ENCODE data around the gene PMEPA1.
A peak's percentile ranks its signal among the peaks of the same experiment; 100 is the strongest.

PMEPA1 gene

DNA sequence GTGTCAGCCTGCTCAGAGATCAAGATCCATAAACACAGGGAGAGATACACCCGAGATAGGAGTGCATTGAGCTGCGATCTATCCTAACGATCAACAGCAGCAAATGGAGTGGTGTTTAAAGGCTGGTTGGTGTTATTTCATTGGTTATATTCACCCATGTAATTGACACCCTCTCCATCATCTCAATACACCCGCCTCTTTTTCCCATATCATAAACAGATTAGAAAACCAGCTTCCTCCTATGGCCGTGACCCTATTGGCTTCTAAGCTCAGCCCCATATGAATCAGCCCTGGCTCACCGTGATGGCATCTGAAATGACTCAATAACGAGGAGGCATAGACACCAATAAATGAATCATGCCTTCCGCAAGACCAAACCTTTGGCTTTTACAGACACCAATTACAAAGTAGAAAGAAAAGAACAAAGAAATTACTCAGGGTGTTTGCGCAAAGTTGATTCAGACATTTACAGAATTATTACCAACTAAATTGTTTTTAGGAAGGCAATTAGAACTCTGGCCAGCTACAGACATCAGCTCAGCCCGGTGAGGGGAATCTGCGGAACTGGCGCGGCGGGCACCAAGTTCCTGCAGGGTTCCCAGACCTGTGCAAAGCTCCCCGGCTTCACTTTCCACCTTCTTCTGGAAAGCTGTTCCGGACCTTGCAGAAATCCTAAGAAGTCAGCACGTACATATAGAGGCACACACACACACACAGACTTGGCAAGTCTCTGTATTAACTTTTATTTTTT is 11.5 kb downstream of the PMEPA1 start:
- TF ChIP-seq FOXK2 (IDR thresholded peaks at IDR 0.05) (no peak), ELF4 (IDR thresholded peaks at IDR 0.05) (no peak)
- TF ChIP-seq, protein P1, sequence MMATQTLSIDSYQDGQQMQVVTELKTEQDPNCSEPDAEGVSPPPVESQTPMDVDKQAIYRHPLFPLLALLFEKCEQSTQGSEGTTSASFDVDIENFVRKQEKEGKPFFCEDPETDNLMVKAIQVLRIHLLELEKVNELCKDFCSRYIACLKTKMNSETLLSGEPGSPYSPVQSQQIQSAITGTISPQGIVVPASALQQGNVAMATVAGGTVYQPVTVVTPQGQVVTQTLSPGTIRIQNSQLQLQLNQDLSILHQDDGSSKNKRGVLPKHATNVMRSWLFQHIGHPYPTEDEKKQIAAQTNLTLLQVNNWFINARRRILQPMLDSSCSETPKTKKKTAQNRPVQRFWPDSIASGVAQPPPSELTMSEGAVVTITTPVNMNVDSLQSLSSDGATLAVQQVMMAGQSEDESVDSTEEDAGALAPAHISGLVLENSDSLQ (IDR thresholded peaks at IDR 0.05) = 0 out of 2 replicates have a peak, but pooled peaks have one; percentile 16
- ChIA-PET CTCF (interaction anchor here (0.7 kb wide), 1 partner anchor 9 kb away, joined by 3 read pairs; no protein-coding TSS in a partner anchor), POLR2A (interaction anchor here (2.1 to 2.4 kb wide), 2 partner anchors 10 to 12 kb away, joined by 8 to 10 read pairs; partner anchors contain the start of gene PMEPA1)
- no peak for DNase-seq (ENCODE audit: extremely low spot score)

DNA sequence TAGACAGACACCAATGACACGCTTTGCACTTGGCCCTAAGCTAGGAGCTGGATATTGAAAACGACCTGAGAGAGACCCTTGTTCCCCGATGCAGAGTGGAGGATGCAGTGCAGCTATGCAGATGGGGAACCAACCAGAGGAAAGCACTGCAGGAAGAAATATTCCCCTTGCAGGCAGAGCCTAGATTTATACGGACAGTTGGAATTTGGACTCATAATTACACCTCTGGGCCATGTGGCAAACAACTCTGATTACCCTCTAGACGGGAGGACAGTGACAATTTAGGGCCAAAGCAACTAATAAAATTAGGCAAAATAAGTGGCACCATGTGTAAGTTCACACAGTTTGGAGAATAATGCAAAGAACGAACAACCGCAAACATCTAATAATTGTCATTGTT is 12.3 kb downstream of the PMEPA1 start:
- CTCF ChIA-PET = no interaction called here
- TF ChIP-seq LEF1 (IDR thresholded peaks at IDR 0.05; ENCODE audit: borderline replicate concordance) (no peak), NFRKB (IDR thresholded peaks at IDR 0.05) (no peak), L3MBTL2 (conservative IDR thresholded peaks at IDR 0.05) (no peak), FOXA1 (IDR thresholded peaks at IDR 0.05) (no peak), FOXK2 (IDR thresholded peaks at IDR 0.05) (no peak), ARNT (IDR thresholded peaks at IDR 0.05) (no peak), SUZ12 (IDR thresholded peaks at IDR 0.05) (no peak), HDGF (IDR thresholded peaks at IDR 0.05; ENCODE audit: borderline replicate concordance) (no peak)
- POLR2A ChIA-PET = interaction anchor here (2.1 to 2.4 kb wide), 2 partner anchors 11 to 13 kb away, joined by 8 to 10 read pairs; partner anchors contain the start of gene PMEPA1
- DNase-seq (ENCODE audit: extremely low spot score) = no peak

DNA sequence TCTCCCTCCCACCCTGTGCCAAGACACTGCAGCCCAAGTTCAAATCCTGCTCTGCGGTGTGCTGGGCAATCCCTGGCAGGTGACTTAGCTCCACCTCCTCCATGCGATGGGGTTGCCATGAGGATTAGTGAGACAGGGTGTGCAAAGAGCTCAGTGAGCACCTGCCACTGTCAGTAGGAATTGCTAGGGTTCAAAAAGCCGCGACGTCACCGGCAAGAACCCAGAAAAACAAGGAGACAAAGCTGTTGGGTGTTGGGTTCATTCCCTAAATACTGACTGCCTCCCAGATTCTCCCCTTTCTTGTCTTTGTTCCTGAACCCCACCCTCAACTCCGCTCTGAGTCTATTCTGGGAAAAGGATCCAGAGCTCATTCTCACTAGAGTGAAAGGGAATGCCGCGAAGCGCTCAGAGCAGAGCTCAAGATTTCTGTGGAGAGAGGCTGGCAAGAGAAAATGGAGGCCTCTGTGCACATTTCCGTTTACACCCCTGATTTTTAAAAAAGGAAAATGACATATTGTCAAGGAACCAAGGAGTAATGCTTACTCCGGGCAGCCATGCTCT is 13.3 kb downstream of the PMEPA1 start:
- no peak for TF ChIP-seq TARDBP (IDR thresholded peaks at IDR 0.05)
- TF ChIP-seq ELF4 (IDR thresholded peaks at IDR 0.05) = no peak
- TF ChIP-seq BHLHE40 (IDR thresholded peaks at IDR 0.05; ENCODE audit: borderline replicate concordance) = no peak
- no peak for TF ChIP-seq NFRKB (IDR thresholded peaks at IDR 0.05)
- TF ChIP-seq CTBP1 (IDR thresholded peaks at IDR 0.05; ENCODE audit: borderline replicate concordance) = no peak
- no peak for TF ChIP-seq HDGF (IDR thresholded peaks at IDR 0.05; ENCODE audit: borderline replicate concordance)
- TF ChIP-seq SUZ12 (IDR thresholded peaks at IDR 0.05) = no peak
- TF ChIP-seq ZNF384 (IDR thresholded peaks at IDR 0.05) = no peak
- no peak for TF ChIP-seq FOXM1 (IDR thresholded peaks at IDR 0.05; ENCODE audit: borderline replicate concordance)
- TF ChIP-seq, protein P1 (IDR thresholded peaks at IDR 0.05) = no peak
- TF ChIP-seq FOXA1 (IDR thresholded peaks at IDR 0.05) = no peak
- no peak for TF ChIP-seq FOXK2 (IDR thresholded peaks at IDR 0.05)

DNA sequence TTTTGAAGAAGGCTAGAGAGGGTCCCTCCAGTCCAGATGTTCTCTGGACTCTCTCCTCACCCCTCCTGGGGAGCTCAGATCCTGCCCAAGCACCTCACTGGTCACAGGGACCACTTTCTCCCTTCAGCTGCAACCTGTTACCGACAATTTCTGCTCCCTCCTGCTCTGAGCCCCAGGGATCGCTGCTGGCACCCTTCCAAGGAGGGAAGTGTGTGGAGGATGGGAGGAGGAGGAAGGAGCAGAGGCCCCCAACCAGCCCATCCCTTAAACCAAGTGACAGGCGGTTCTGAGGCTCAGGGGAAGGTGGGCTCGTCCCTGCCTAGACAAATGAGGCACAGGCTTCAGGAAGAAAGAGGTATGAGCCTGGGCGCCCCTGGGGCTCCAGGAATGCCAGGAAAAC is 13.9 kb downstream of the PMEPA1 start:
- no peak for TF ChIP-seq L3MBTL2 (conservative IDR thresholded peaks at IDR 0.05)
- no peak for TF ChIP-seq ARNT (IDR thresholded peaks at IDR 0.05)
- TF ChIP-seq SP1 (IDR thresholded peaks at IDR 0.05) = no peak
- no peak for TF ChIP-seq FOXA1 (IDR thresholded peaks at IDR 0.05)
- no peak for TF ChIP-seq SUZ12 (IDR thresholded peaks at IDR 0.05)
- TF ChIP-seq FOXK2 (IDR thresholded peaks at IDR 0.05) = no peak
- POLR2A ChIA-PET = no interaction called here

More for the DNA sequence above, 13.3 kb downstream of the PMEPA1 start:
- CTCF ChIA-PET = no interaction called here
- DNase-seq (ENCODE audit: extremely low spot score) = no peak
- POLR2A ChIA-PET = no interaction called here

DNA sequence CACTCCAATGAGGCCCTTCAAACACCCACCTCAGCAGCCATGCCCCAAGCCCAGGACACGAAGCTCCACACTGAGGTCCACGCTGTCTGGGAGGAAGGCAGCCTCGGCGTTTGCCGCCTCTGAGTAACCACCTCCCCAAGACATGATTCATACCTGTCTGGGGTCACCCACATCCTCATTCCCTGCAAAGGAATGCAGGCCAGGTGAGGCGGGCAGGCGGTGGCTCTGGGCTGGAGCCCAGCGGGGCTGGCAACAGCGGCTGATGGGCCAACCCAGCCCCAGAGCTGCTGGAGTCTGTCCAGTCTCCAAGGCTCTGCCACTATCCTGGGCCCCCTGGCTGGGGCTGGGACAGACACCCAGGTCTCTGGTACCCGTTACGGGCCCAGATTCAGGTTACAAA is 14.8 kb downstream of the PMEPA1 start:
- POLR2A ChIA-PET = interaction anchor here (0.5 kb wide), 1 partner anchor 230 kb away, joined by 3 read pairs; no protein-coding TSS in a partner anchor
- CTCF ChIA-PET = no interaction called here
- TF ChIP-seq BHLHE40 (IDR thresholded peaks at IDR 0.05; ENCODE audit: borderline replicate concordance) (no peak), CTBP1 (IDR thresholded peaks at IDR 0.05; ENCODE audit: borderline replicate concordance) (no peak), ELF4 (IDR thresholded peaks at IDR 0.05) (no peak), FOXA1 (IDR thresholded peaks at IDR 0.05) (no peak), L3MBTL2 (conservative IDR thresholded peaks at IDR 0.05) (no peak), FOXM1 (IDR thresholded peaks at IDR 0.05; ENCODE audit: borderline replicate concordance) (no peak), NFRKB (IDR thresholded peaks at IDR 0.05) (no peak), SP1 (IDR thresholded peaks at IDR 0.05) (no peak), FOXK2 (IDR thresholded peaks at IDR 0.05) (no peak), LEF1 (IDR thresholded peaks at IDR 0.05; ENCODE audit: borderline replicate concordance) (no peak), TARDBP (IDR thresholded peaks at IDR 0.05) (no peak), SUZ12 (IDR thresholded peaks at IDR 0.05) (no peak)
- DNase-seq (ENCODE audit: extremely low spot score) = no peak

More for the DNA sequence above, 13.9 kb downstream of the PMEPA1 start:
- CTCF ChIA-PET = interaction anchor here (0.6 kb wide), 1 partner anchor 294 kb away, joined by 3 read pairs; no protein-coding TSS in a partner anchor
- DNase-seq (ENCODE audit: extremely low spot score) = no peak

DNA sequence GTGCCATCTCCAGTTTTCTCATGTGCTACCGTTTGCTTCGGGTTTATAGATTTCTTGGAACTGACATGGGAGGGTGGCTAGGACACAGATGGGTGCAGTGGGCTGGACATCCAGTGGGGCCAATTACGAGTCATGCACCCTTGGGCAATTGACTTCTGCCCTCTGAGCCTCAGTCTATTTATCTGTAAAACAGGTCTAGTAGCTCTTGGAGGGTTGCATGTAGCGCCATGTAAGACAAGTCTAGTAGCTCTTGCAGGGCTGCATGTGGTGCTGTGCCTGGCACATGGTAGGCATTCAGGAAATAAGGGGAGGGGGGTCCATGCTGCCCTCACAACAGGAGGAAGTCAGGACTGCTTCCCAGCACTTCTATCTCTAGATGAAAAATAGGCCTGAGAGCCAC is 15.3 kb downstream of the PMEPA1 start:
- ChIA-PET CTCF (interaction anchor here (0.6 kb wide), 1 partner anchor 76 kb away, joined by 3 read pairs; no protein-coding TSS in a partner anchor), POLR2A (interaction anchor here (0.5 kb wide), 1 partner anchor 230 kb away, joined by 3 read pairs; no protein-coding TSS in a partner anchor)
- no peak for DNase-seq (ENCODE audit: extremely low spot score)
- TF ChIP-seq FOXK2 (IDR thresholded peaks at IDR 0.05) = no peak
- TF ChIP-seq CTBP1 (IDR thresholded peaks at IDR 0.05; ENCODE audit: borderline replicate concordance) = no peak
- TF ChIP-seq TARDBP (IDR thresholded peaks at IDR 0.05) = no peak
- no peak for TF ChIP-seq NFRKB (IDR thresholded peaks at IDR 0.05)
- TF ChIP-seq HDGF (IDR thresholded peaks at IDR 0.05; ENCODE audit: borderline replicate concordance) = no peak
- TF ChIP-seq LEF1 (IDR thresholded peaks at IDR 0.05; ENCODE audit: borderline replicate concordance) = no peak
- TF ChIP-seq, protein P1 (IDR thresholded peaks at IDR 0.05) = no peak
- no peak for TF ChIP-seq ZNF384 (IDR thresholded peaks at IDR 0.05)
- no peak for TF ChIP-seq ARNT (IDR thresholded peaks at IDR 0.05)
- TF ChIP-seq BHLHE40 (IDR thresholded peaks at IDR 0.05; ENCODE audit: borderline replicate concordance) = no peak
- no peak for TF ChIP-seq L3MBTL2 (conservative IDR thresholded peaks at IDR 0.05)
- no peak for TF ChIP-seq ELF4 (IDR thresholded peaks at IDR 0.05)

Data from HEK293T (cell line).